Right lobe of liver (tissue), 6 donors: ENCODE results near the gene SV2C. TPM values are rescaled to one million over a fixed set of nuclear protein-coding genes. Genes with fewer than 3 reads are reported as not detected.
A peak's percentile ranks its signal among the peaks of the same experiment; 100 is the strongest.

Experiments used
- ATAC-seq, 4 donors: fragments of 200-7000 bp; cut with Tn5 transposase; one replicate each; pipeline ENCODE4 v1.9.1; 2020; ENCODE audit warnings: mild to moderate bottlenecking in 4 of 4, moderate library complexity in 4 of 4
- DNase-seq, 3 donors: peaks; one replicate each; pipeline ENCODE4 v3.0.0-alpha.2; 2020
- H3K27ac ChIP-seq, 3 donors: fragments of 200-600 bp; one replicate each; pipeline ENCODE4 v1.8.0; 2022
- H3K27me3 ChIP-seq, 2 donors: fragments of 200-600 bp; one replicate each; pipeline ENCODE4 v1.8.0; 2022
- H3K36me3 ChIP-seq, 4 donors: fragments of 200-600 bp; sonication (generic) in 1 of 4; one replicate each; pipeline versions ENCODE4 v1.5.1 to v1.8.0; 2017 to 2022; ENCODE audit warnings: control low read depth in 1 of 4
- H3K4me1 ChIP-seq, 4 donors: fragments of 200-600 bp; sonication (generic) in 1 of 4; one replicate each; pipeline versions ENCODE4 v1.5.1 to v1.8.0; 2017 to 2022; ENCODE audit warnings: control low read depth in 1 of 4
- H3K4me3 ChIP-seq, 3 donors: fragments of 200-600 bp; one replicate each; pipeline ENCODE4 v1.8.0; 2022
- H3K9me3 ChIP-seq, 4 donors: fragments of 200-600 bp; sonication (generic) in 1 of 4; one replicate each; pipeline versions ENCODE4 v1.5.1 to v1.8.0; 2017 to 2022; ENCODE audit warnings: control low read depth in 1 of 4
- CTCF ChIP-seq, 4 donors: fragments of 200-600 bp in 3 of 4; fragments of 450-650 bp in 1 of 4; IDR thresholded peaks; one replicate each; pipeline versions ENCODE4 v1.5.1 to v1.8.0; 2016 to 2022; ENCODE audit warnings: antibody characterized with exemption in 4 of 4, mild to moderate bottlenecking in 2 of 4
- POLR2A ChIP-seq: fragments of 450-650 bp; IDR thresholded peaks from one replicate; pipeline ENCODE4 v1.6.1; 2017; ENCODE audit warnings: antibody characterized with exemption, mild to moderate bottlenecking
- WGBS: methylation state at CpG from one replicate; pipeline ENCODE4 v1.1.6; 2018; ENCODE audit warnings: low coverage, low lambda C conversion rate; ENCODE audit not compliant: insufficient coverage; ENCODE audit errors: missing lambda C conversion rate; 5-methylcytosine and 5-hydroxymethylcytosine counted together
- intact Hi-C, 2 donors: fragments of 100-400 bp; cut with DNase I; formaldehyde crosslinking; loops; one replicate each; pipeline versions ENCODE4 v1.11.2 to v1.14.1; 2022
- total RNA-seq, 6 experiments: library from RNA; depleted of rRNA in 2 of 6; stranded (reverse); fragments of >200 nt in 2 of 6; fragmentation: NEBNext Ultra II Directional in 3 of 6; extraction: Animal tissue kit (Norgen Biotek cat#: 25700) in 3 of 6; gene quantifications; one replicate each; pipeline versions ENCODE4 v1.1.0 to v1.2.4, GENCODE V29; 2016 to 2023
- donor health status: DM: no; HTN: yes; CAD: no.
- donor health status: DM: no; HTN: no; CAD: no.
- donor health status: DM: no; HTN: no; CAD: no.
- donor health status: DM: no; HTN: yes; CAD: no.
- donor health status: DM: no; HTN: yes; CAD: no.

The SV2C gene
- total RNA-seq, 6 experiments from 2014 or later, result under 0.01 to 0.05 (median 0.01) TPM; not detected in 2

GRCh38 chr5:76325876-76326491 lies 242.8 kb downstream of the SV2C start:
- ATAC-seq (peak; percentile 53 to 80 (median 68)), DNase-seq (no peak)
- Histone ChIP-seq H3K4me1 (no peaks in the 10 kb centered on the region), H3K36me3 (no peaks in the 10 kb centered on the region), H3K27me3 (no peaks in the 10 kb centered on the region), H3K27ac (peak overlapping the region; percentile 14 to 43 (median 22)), H3K4me3 (no peak overlapping the region), H3K9me3 (no peaks in the 10 kb centered on the region)
- intact Hi-C loops, result no loop called here
- TF ChIP-seq POLR2A (no peak), CTCF (IDR thresholded peaks at IDR 0.05) (no peak)
- 60% methylated on average over 3 of the region's 3 CpGs for WGBS

- no peaks in the 10 kb centered on the region for H3K27me3 ChIP-seq
- peak overlapping the region; percentile 14 to 43 (median 22) for H3K27ac ChIP-seq
- intact Hi-C loops, result no loop called here
- H3K4me3 ChIP-seq, result no peak overlapping the region
- peaks cover 0 to 1% (median 0%) of the 10 kb centered on the region in 4 donors for H3K4me1 ChIP-seq
- no peaks in the 10 kb centered on the region for H3K9me3 ChIP-seq
- no peaks in the 10 kb centered on the region for H3K36me3 ChIP-seq
- no peak for TF ChIP-seq POLR2A
- TF ChIP-seq CTCF (IDR thresholded peaks at IDR 0.05), result no peak
- ATAC-seq, result no peak
- DNase-seq, result no peak
- WGBS, result 59% methylated on average over 8 of the region's 10 CpGs
Observed at GRCh38 chr5:76326577-76327302, 243.6 kb downstream of the SV2C start.

- H3K27me3 ChIP-seq, result no peaks in the 10 kb centered on the region
- intact Hi-C loops, result no loop called here
- DNase-seq (no peak), ATAC-seq (no peak)
- H3K4me1 ChIP-seq, result peaks cover 0 to 9% (median 0%) of the 10 kb centered on the region in 4 donors
- no peak overlapping the region for H3K4me3 ChIP-seq
- H3K36me3 ChIP-seq, result no peaks in the 10 kb centered on the region
- H3K27ac ChIP-seq, result no peak overlapping the region
- H3K9me3 ChIP-seq, result no peaks in the 10 kb centered on the region
- TF ChIP-seq CTCF (IDR thresholded peaks at IDR 0.05) (no peak), POLR2A (no peak)
Observed at GRCh38 chr5:76329346-76329745, 246.2 kb downstream of the SV2C start.

GRCh38 chr5:76331126-76331525 lies 247.9 kb downstream of the SV2C start:
- H3K36me3 ChIP-seq, result no peaks in the 10 kb centered on the region
- WGBS, result 66% methylated on average over 3 of the region's 4 CpGs
- no peak overlapping the region for H3K4me3 ChIP-seq
- H3K27me3 ChIP-seq, result no peaks in the 10 kb centered on the region
- TF ChIP-seq POLR2A (no peak), CTCF (IDR thresholded peaks at IDR 0.05) (no peak)
- intact Hi-C loops, result no loop called here
- no peaks in the 10 kb centered on the region for H3K9me3 ChIP-seq
- DNase-seq (no peak), ATAC-seq (no peak)
- H3K4me1 ChIP-seq, result peaks cover 0 to 9% (median 0%) of the 10 kb centered on the region in 4 donors
- no peak overlapping the region for H3K27ac ChIP-seq
